ENCODE data around the gene CREB3L1. TPM values are rescaled to one million over a fixed set of nuclear protein-coding genes. Genes with fewer than 3 reads are reported as not detected.

CREB3L1 gene
- total RNA-seq, 6 experiments from 2014 or later: 0.07 to 0.37 (median 0.24) TPM

GRCh38 chr11:46337626-46338345, 60.3 kb downstream of the CREB3L1 start:
- WGBS (ENCODE audit: insufficient coverage, low coverage, low lambda C conversion rate, missing lambda C conversion rate): 80% methylated on average over 12 of the region's 13 CpGs
- Histone ChIP-seq H3K9me3 (no peaks in the 10 kb centered on the region), H3K36me3 (no peaks in the 10 kb centered on the region), H3K4me3 (no peak overlapping the region), H3K4me1 (peaks cover 0 to 2% (median 0%) of the 10 kb centered on the region in 4 donors), H3K27ac (no peak overlapping the region), H3K27me3 (peaks cover 0 to 5% of the 10 kb centered on the region in 2 donors)
- intact Hi-C loops (cut with DNase I): no loop called here
- no peak for ATAC-seq
- DNase-seq: no peak
- TF ChIP-seq POLR2A (IDR thresholded peaks at IDR 0.05): no peak
- TF ChIP-seq CTCF (IDR thresholded peaks at IDR 0.05): no peak

- Histone ChIP-seq H3K27me3 (no peaks in the 10 kb centered on the region), H3K27ac (peak overlapping the region in 1 of 3 donors; percentile 11), H3K9me3 (no peaks in the 10 kb centered on the region), H3K36me3 (no peaks in the 10 kb centered on the region), H3K4me1 (no peaks in the 10 kb centered on the region), H3K4me3 (no peak overlapping the region)
- no peak for TF ChIP-seq POLR2A (IDR thresholded peaks at IDR 0.05)
- no peak for TF ChIP-seq CTCF (IDR thresholded peaks at IDR 0.05)
- intact Hi-C loops (cut with DNase I): no loop called here
- DNase-seq (no peak), ATAC-seq (peak in 1 of 4 donors; percentile 9)
- WGBS (ENCODE audit: insufficient coverage, low coverage, low lambda C conversion rate, missing lambda C conversion rate): 27% methylated on average over 8 of the region's 9 CpGs
These were observed 61.1 kb downstream of the CREB3L1 start for GRCh38 chr11:46338636-46338987.

- ATAC-seq: peak; percentile 29 to 33 (median 30)
- Histone ChIP-seq H3K4me3 (no peak overlapping the region), H3K4me1 (no peaks in the 10 kb centered on the region), H3K36me3 (no peaks in the 10 kb centered on the region), H3K27ac (peak overlapping the region in 1 of 3 donors; percentile 11), H3K27me3 (no peaks in the 10 kb centered on the region), H3K9me3 (no peaks in the 10 kb centered on the region)
- no peak for DNase-seq
- intact Hi-C loops (cut with DNase I): no loop called here
- TF ChIP-seq CTCF (IDR thresholded peaks at IDR 0.05): no peak
- TF ChIP-seq POLR2A (IDR thresholded peaks at IDR 0.05): no peak
- 19% methylated on average over 6 of the region's 16 CpGs for WGBS (ENCODE audit: insufficient coverage, low coverage, low lambda C conversion rate, missing lambda C conversion rate)
These were observed 61.7 kb downstream of the CREB3L1 start for GRCh38 chr11:46338988-46339666.

- ATAC-seq (no peak), DNase-seq (no peak)
- Histone ChIP-seq H3K4me1 (no peaks in the 10 kb centered on the region), H3K36me3 (no peaks in the 10 kb centered on the region), H3K27ac (no peak overlapping the region), H3K9me3 (no peaks in the 10 kb centered on the region), H3K27me3 (no peaks in the 10 kb centered on the region), H3K4me3 (no peak overlapping the region)
- intact Hi-C loops (cut with DNase I): no loop called here
- 67% methylated on average over 1 of the region's 2 CpGs for whole genome bisulfite sequencing (ENCODE audit: insufficient coverage, low coverage, low lambda C conversion rate, missing lambda C conversion rate)
- TF ChIP-seq CTCF (IDR thresholded peaks at IDR 0.05) (no peak), POLR2A (IDR thresholded peaks at IDR 0.05) (no peak)
These were observed 62.4 kb downstream of the CREB3L1 start for GRCh38 chr11:46339816-46340215.

All from right lobe of liver (tissue), 6 donors.